GM19043 (cell line): Measurements from ENCODE around the gene NSMCE1.
A peak's percentile ranks its signal among the peaks of the same experiment; 100 is the strongest.
"Not testable (repeated sequence)": the region's sequence is repeated elsewhere in the genome, so short reads cannot be mapped to it uniquely, and the experiment has no call there.

Source experiments
- ATAC-seq: cut with Tn5 transposase; IDR thresholded peaks from one replicate; pipeline ENCODE4 v1.9.1; 2021; ENCODE audit warnings: low read depth; ENCODE audit not compliant: unreplicated experiment

Gene NSMCE1

DNA sequence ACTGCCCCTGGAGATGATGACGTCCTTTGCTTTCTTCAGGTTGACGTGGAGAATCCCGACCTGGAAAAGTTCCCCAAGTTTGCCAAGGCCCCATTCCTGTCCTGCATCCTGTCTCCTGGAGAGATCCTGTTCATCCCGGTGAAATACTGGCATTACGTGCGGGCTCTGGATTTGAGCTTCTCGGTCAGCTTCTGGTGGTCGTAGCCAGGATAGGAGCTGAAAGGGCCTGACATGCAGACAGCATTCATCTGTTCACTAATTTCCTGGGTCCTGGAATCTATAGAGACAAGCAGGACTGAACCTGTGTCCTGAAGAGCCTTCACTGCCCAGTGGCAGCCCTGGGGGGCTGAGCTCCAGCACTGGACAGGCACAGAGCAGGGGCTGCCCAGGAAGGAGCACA lies 48.0 kb downstream of the NSMCE1 start:
- ATAC-seq = no peak

DNA sequence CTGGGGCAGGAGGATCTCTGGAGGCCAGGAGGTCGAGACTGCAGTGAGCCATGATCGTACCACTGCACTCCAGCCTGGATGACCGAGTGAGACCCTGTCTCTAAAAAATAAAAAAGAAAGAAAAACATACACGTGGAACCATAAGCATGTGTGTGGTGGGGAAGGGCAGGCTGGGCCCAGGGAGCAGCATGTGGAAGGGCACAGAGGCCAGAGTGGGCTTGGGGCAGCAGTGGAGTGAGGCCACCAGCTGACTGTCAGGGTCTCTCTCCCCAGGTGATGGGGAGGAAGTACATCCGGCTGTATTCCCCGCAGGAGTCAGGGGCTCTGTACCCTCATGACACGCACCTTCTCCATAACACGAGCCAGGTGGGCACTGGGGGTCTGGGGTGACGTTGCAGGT lies 48.5 kb downstream of the NSMCE1 start:
- no peak for ATAC-seq

DNA sequence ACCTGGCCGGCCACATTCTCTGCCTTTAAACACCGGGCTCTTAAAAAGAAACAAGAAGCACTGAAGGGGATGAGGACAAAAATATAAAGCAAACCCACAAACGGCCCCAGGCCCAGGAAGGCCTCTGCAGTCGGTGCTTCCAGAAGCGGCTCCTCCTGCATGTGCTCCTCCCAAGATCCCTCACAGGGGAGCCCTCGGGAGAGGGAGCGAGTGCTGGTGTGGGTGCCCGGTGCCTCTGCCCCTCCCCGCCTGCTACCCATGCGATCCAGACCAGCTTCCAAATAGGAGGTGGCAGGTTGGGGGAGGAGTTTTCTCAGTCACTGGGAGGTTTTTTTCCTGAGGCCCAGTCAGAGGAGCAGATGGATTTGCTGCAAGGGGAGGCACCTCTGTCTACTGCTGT lies 49.4 kb downstream of the NSMCE1 start:
- no peak for ATAC-seq

DNA sequence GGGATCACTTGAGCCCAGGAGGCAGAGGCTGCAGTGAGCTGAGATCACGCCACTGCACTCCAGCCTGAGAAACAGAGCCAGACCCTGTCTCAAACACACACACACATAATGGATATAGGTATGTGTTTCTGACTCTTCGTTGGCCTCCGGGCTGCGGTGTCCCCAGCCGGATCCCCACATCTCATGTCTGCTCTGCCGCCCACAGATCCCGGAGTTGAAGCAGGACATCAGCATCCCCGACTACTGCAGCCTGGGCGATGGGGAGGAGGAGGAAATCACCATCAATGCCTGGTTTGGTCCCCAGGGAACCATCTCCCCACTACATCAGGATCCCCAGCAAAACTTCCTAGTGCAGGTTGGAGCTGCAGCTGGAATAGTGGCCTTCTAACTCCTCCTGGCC lies 49.8 kb downstream of the NSMCE1 start:
- no peak for ATAC-seq

DNA sequence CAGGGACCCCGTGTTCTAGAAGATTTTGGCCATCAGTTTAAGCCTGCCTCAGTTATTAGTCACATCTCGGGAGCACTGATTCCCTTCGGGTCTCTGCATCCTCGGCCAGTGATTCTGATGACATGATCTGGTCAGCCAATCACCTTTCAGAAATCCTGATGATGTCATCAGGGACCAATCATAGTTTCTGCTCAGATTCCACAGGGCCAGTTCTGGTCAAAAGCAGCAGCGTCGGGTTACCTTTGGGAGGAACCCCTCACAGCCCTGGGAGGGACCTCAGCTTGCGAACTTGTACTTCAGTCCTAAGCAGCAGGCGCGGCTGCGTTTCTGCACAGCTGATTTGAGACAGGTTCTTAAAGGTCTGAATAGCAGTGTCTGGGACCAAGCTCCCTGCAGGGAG lies 51.3 kb downstream of the NSMCE1 start:
- no peak for ATAC-seq

DNA sequence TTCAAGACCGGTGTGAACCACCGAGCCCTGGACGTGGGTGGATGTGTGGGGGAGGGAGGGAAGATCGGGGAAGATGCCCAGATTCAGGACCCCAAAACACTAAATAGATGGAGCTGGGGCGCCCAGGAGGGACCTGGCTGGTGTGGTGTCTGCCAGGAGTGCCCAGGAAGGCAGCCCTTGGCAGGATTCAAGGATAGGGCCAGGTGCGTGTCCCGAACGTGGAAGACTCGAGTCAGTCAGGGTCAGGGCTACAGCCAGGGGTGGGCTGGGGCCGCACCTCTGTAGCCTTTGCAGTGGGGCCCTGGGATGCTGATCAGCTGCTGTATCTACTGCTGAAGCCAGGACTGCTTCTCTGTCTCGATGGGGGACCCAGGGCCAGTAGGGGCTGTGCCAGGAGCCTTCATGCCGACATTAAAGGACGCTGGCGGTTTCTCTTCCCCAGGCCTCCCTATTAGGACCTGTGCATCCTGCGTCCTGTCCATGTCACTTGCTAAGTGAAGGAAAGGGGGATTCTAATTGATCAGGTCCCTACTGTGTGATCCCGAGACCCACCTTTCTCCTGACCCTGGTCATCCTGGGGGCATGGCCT lies 52.2 kb downstream of the NSMCE1 start:
- no peak for ATAC-seq

DNA sequence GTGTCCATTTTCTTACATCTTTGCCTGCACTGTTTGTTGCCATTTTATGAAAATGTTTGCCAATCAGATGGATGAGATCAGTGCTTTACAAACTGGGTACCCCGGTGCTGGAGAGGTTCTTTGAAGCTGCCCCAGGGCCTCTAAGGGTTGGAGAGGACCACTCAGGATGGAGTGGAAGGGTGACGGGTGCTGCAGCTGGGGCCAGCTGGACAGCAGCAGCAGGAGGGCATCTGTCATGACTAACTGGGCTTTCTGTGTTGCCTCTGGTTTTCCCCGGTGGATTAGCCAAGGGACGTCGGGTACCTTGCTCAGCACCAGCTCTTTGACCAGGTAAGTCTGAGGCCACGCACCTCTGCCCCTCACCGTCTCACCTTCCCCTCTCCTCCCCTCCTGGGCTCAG lies 52.9 kb downstream of the NSMCE1 start:
- ATAC-seq = no peak

DNA sequence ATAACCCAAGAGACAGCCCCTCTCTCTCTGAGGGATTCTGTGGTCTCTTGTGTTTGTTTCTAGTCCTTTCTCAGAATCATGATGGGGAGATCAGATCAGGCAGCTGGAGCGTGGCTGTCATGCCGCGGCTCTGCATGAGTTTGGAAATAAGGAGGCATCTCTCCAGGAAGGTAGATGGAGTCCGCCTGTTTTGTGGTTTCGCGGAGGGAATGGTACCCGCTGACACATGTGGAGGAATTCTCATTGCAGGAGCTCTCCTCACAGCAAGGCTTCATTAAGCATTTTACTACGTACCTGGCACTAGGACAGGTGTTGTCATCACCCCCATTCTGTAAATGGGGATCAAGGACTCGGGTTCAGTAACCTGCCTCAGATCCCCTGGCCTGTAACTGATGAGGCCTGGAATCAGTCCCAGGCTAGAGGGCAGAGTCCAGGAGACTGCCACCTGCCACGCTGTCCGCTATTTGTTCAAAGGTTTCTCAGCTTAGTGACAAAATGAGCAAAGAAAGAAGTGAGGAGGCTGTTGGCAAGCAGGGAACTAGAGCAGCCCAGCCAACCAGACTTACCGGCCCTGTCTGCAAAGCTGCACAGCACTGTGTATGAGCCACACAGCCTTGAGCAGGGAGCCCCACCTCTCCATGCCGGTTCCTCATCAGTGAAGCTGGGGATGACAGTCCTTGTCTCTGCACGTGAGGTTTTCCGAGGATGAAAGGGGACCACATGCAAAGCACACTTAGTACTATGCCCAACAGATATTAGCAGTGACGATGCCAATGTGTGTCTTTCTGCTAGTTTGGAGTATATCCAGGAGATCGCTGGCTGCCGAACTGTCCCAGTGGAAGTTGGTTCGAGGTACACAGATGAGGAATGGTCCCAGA lies 54.2 kb downstream of the NSMCE1 start:
- no peak for ATAC-seq

DNA sequence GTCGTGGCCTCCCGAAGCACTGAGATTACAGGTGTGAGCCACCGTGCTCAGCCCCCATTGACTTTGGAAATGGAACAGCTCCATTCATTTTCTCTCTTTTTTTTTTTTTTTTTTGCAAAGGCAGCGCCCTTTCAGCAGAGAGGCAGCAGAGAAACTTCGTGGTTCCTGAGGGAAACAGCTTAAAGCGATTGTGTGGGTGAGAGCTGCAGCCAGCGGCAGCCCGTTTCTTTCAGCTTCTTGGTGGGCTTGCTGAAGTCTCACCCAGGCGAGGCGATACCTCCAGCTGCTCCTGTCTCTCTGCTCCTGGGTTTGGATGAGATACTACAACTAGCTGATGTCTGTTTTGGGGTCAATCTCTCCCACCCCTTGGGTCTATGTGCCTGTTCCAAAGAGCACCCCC lies 57.5 kb downstream of the NSMCE1 start:
- ATAC-seq = no peak

DNA sequence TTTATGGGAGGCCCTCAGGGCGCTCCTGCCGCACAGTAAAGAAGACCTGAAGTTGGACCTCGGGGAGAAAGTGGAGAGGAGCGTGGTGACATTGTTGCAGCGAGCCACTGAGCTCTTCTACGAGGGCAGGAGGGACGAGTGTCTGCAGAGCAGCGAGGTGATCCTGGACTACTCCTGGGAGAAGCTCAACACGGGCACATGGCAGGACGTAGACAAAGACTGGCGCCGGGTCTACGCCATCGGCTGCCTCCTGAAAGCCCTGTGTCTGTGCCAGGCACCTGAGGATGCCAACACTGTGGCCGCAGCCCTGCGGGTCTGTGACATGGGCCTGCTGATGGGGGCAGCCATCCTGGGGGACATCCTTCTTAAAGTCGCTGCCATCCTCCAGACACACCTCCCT lies 58.4 kb downstream of the NSMCE1 start:
- ATAC-seq = no peak

DNA sequence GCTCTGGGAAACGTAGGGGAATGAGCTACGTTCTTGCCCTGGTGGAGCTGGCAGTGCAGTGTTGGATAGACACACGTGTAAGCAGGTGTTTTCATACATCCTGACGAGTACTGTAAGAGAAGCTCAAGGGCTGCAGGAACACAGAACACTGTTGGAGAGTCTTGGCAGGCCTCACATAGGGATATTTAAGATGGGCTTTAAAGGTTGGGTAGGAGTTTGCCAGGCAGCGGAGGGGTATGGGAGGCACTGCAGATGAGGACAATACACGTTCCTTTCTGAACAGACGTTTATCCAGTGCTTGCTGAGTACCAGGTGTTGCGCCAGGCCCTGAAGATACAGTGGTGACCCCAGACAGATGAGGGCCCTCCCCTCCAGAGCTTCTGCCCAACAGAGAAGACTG lies 59.0 kb downstream of the NSMCE1 start:
- no peak for ATAC-seq

DNA sequence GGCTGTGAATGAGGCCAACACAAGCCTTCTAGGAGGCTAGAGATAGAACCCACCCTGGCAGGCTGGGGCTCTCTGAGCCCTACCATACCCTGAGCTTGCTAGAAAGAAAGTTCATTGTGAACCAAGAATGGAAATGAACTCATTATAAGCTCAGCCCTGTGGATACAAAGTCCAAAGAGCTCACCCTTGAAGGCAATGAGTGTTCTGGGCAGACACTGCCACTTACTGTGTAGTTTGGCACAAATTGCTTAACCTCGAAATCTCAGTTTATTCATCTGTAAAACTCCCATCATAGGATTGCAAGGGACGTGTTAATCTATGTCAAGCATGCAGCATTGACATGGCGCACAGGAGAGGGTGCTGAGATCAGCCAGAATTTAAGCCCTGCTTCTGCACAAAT lies 59.8 kb downstream of the NSMCE1 start:
- no peak for ATAC-seq

DNA sequence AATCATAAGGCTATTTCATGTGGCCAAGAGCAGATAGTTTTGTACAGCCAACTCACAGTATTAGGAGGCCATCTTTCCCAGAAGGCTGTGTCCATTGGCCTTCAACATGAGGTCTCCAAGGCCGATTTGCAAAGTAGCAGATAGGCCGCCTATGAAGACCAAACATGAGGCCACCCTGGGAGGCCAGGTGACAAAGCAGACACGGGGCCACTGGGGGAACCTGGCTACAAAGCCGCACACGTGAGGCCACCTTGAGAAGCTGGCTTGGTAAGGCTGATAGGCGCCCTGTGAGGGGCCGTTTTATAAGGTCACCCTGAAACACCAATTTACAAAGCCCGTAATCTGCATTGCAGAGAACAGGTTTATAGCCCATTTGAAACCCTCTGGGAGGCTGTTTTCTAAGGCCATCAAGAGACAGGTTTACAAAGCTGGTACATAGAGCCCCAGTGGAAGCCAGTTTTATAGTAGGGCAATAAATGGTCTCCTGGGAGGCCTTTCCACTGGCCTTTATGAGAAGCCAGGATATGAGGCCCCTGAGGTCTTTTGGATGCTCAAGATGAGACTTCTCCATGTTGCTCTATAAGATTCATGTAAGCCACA lies 60.4 kb downstream of the NSMCE1 start:
- ATAC-seq = no peak

DNA sequence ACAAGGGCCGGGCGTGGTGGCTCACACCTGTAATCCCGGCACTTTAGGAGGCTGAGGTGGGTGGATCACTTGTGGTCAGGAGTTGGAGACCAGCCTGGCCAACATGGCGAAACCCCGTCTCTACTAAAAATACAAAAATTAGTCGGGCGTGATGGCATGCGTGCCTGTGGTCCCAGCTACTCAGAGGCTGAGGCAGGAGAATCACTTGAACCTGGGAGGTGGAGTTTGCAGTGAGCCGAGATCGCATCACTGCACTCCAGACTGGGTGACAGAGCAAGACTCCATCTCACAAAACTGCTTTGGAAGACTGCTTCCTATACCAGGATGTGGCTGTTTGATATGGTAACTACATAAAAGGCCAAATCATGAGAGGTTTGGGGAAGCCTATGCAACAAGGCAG lies 61.5 kb downstream of the NSMCE1 start:
- ATAC-seq = not testable (repeated sequence)

DNA sequence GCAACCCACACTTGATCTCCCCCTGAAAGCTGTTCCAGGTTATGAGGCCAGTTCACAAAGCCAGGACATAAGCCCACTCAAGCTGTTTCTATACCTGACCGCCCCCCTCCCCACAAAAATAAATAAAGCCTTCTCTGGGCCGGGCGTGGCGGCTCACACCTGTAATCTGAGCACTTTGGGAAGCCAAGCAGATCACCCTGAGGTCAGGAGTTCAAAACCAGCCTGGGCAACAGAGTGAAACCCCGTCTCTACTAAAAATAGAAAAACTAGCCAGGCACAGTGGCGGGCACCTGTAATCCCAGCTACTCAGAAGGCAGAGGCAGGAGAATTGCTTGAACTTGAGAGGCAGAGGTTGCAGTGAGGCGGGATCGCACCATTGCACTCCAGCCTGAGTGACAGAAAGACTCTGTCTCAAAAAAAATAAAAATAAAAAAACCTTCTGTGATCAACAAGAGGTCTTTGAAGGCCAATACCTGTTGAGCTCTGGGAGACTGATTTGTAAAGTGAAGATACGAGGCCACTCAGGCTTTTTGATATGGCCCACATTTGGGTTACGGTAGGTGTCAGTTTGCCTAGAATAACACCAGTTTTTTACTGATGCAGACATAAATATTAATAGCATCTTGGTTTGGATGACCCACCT lies 63.0 kb downstream of the NSMCE1 start:
- no peak for ATAC-seq

DNA sequence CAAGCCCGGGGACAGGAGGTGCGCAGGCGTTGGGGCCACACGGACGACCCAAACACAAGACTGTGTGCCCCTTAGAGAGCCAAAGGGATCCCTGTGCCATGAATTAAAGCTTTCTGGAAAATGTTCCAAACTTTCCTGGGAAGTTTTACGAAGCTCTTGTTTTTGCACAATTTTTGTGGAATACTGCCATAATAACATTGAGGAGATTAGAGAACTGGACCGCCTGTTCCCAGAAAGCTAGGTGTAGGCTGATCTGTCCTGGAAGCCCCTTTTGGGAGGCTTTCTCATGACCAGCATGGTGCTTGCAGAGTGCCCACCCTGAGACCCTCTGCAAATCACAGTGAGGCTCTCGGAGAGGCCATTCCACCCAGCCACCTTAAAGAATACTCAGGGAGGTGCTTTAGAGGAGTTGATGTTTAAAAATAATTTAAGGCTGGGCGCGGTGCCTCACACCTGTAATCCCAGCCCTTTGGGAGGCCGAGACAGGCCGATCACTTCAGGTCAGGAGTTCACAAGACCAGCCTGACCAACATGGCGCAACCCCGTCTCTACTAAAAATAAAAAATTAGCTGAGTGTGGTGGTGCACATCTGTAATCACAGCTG lies 64.2 kb downstream of the NSMCE1 start:
- ATAC-seq = no peak

DNA sequence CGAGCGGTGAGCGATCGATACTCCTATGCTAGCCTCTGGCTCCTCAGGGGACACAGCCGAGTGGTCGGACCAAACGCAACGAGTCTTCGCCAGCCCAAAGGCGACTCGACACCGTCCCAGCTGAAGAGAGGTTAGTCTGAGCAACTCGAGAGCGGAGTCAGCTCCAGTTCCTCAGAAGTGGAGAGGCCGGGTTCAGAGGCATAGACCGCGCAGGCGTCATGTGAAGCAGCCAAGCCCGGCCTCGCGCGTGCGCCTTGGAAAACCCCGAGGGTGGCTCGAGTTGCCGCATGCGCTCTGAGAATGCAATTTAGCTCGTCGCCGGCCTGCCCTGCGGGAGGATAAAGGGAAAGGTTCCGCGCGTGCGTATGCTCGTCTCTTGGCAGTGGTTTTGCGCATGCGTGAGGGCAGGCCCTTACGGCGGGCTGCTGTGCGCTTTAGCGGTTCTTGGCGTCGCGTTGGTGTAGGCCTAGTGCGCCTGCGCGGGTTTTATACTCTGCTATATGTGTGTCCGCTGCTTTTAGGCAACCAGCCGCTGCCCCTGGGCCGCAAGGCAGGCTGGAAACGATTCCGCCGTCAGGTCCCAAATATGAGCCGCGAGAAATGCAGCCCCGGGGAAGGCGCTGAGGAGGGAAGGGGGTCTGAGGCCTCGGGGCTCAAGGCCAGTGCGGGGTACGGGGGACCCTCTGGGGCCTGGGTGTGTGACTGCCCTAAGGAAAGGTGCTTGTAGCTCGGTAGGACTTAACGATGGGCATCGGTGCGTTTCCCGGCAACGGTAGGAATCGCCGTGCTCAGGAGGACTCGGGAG lies 64.9 kb downstream of the NSMCE1 start, which contains the start of gene KDM8:
TSS of gene KDM8 (plus strand) at position 20 of the 805 bp plus-strand sequence. CDS start 6,598 bp downstream, outside the sequence.
- ATAC-seq = peak; percentile 65

DNA sequence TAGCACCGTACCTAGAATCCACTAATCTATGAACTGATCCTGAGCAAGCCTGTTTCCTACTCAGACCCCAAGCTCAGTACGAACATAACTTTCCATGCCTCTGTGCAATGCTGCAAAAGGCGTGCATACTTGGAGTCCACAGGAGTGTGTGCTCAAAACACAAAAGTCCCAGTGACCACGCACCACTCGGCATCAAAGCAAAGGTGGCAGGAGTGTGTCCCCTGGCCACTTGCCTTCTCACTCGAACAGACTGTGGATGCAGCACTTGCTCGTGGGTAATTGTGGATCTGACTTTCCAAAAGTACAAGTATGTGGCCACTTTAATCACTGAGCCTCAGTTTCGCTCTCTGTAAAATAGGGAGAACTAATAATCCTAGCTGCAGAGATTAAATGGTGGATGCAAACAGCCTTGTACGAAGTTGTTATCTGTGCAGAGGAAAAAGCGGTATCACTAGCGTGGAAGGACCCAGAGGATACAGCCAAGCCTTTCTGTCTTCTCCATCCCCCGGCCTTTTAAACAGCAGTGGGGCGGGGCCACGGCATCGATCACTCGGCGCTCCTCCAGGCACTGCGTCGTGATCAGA lies 65.6 kb downstream of the NSMCE1 start:
- ATAC-seq = no peak

DNA sequence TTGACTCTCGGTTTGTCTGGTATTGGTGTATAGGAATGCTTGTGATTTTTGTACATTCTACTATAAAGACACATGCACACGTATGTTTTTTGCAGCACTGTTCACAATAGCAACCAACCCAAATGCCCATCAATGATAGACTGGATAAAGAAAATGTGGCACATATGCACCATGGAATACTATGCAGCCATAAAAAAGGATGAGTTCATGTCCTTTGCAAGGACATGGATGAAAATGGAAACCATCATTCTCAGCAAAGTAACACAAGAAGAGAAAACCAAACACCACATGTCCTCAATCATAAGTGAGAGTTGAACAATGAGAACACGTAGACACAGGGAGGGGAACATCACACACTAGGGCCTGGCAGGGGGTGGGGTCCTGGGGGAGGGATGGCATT lies 67.7 kb downstream of the NSMCE1 start:
- not testable (repeated sequence) for ATAC-seq

DNA sequence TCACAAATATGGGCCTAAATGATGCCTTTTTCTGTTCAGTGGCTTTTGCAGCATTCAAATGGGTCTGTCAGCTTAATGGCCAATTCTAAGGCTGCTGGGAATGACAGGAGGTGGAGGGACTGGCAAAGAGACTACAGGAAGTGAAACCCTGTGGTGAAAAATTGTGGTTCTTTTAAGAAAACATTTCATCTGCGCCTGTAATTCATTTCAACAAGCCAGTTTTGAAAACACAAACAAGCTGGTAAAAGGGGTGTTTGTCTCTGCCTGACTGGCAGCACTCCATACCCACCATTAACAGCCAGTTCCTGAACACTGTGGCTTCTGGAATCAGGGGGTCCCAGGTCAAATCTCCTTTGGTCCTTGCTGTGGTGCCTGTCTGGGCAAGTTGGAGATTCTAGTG lies 68.8 kb downstream of the NSMCE1 start:
- peak; percentile 41 for ATAC-seq
